Keratinocyte (primary cell): ENCODE data around the gene USP20. TPM values are rescaled to one million over a fixed set of nuclear protein-coding genes. Genes with fewer than 3 reads are reported as not detected.

ENCODE experiments used
- DNase-seq: peaks from one replicate; pipeline ENCODE4 v3.0.0-alpha.2; 2011; ENCODE audit warnings: low read depth, missing footprints, low spot score
- FAIRE-seq: peaks from 2 replicates; lab custom pipeline; 2011; peaks lifted over from hg19 to GRCh38; lab: Jason Lieb, UNC
- H2AFZ ChIP-seq: 2 replicates; pipeline ENCODE4 v1.6.0; 2012; ENCODE audit warnings: low read length, control low read depth, inconsistent platforms; ENCODE audit not compliant: control insufficient read depth
- H3K27ac ChIP-seq: 2 replicates; pipeline ENCODE4 v1.5.1; 2011; ENCODE audit warnings: low read length; ENCODE audit not compliant: control insufficient read depth, insufficient read depth
- H3K27me3 ChIP-seq: 3 replicates; pipeline ENCODE4 v1.6.0; 2011; ENCODE audit warnings: low read length; ENCODE audit not compliant: control insufficient read depth, insufficient read depth; ENCODE audit errors: extremely low read depth
- H3K36me3 ChIP-seq, 2 experiments: 2 replicates in 1 of 2; 3 replicates in 1 of 2; pipeline ENCODE4 v1.5.1; 2011; ENCODE audit warnings: low read length in 2 of 2, mild to moderate bottlenecking in 1 of 2; ENCODE audit not compliant: control insufficient read depth in 2 of 2, insufficient read depth in 2 of 2; ENCODE audit errors: extremely low read depth in 1 of 2
- H3K4me1 ChIP-seq: 3 replicates; pipeline ENCODE4 v1.5.1; 2011; ENCODE audit warnings: low read length; ENCODE audit not compliant: control insufficient read depth, insufficient read depth; ENCODE audit errors: extremely low read depth
- H3K4me2 ChIP-seq: 3 replicates; pipeline ENCODE4 v1.6.0; 2011; ENCODE audit warnings: low read depth, low read length; ENCODE audit not compliant: control insufficient read depth, insufficient read depth; ENCODE audit errors: extremely low read depth
- H3K4me3 ChIP-seq, 3 experiments: fragments of 200-600 bp in 1 of 3; sonication (generic) in 1 of 3; 2 replicates in 2 of 3; 3 replicates in 1 of 3; pipeline ENCODE4 v1.5.1; 2011 to 2016; ENCODE audit warnings: low read length in 3 of 3, mild to moderate bottlenecking in 3 of 3, control low read depth in 2 of 3, inconsistent platforms in 1 of 3, low read depth in 1 of 3, mixed read lengths in 1 of 3, mixed run types in 1 of 3, moderate library complexity in 1 of 3; ENCODE audit not compliant: control insufficient read depth in 2 of 3, insufficient read depth in 2 of 3; ENCODE audit errors: extremely low read depth in 1 of 3
- H3K79me2 ChIP-seq: 2 replicates; pipeline ENCODE4 v1.6.0; 2012; ENCODE audit warnings: low read length; ENCODE audit not compliant: control insufficient read depth, insufficient read depth
- H3K9ac ChIP-seq: 3 replicates; pipeline ENCODE4 v1.6.0; 2011; ENCODE audit warnings: low read length; ENCODE audit not compliant: control insufficient read depth, insufficient read depth; ENCODE audit errors: extremely low read depth
- H3K9me1 ChIP-seq: 3 replicates; pipeline ENCODE4 v1.6.0; 2011; ENCODE audit warnings: low read length; ENCODE audit not compliant: control insufficient read depth, insufficient read depth; ENCODE audit errors: extremely low read depth
- H3K9me3 ChIP-seq: 2 replicates; pipeline ENCODE4 v1.5.1; 2012; ENCODE audit warnings: low read depth, low read length; ENCODE audit not compliant: control insufficient read depth
- H4K20me1 ChIP-seq: 3 replicates; pipeline ENCODE4 v1.6.0; 2011; ENCODE audit warnings: low read length; ENCODE audit not compliant: control insufficient read depth, insufficient read depth; ENCODE audit errors: extremely low read depth
- EZH2 ChIP-seq: IDR thresholded peaks from one replicate; pipeline ENCODE4 v1.6.1; 2012; ENCODE audit warnings: inconsistent platforms, mild to moderate bottlenecking, low read length, moderate library complexity
- dilution Hi-C: fragments of 300-500 bp; cut with MboI; formaldehyde crosslinking; loops from one replicate; pipeline ENCODE4 v1.7.0; 2020; ENCODE audit warnings: low sequenced_read_pairs; ENCODE audit not compliant: extremely low pct_ligation_motif_present
- polyA plus RNA-seq, 5 experiments: library from polyadenylated mRNA; depleted of rRNA in 3 of 5; stranded (reverse) in 3 of 5; stranded (forward) in 1 of 5; unstranded in 1 of 5; fragments of >200 nt; gene quantifications; 1 replicate in 1 of 5; 2 replicates in 3 of 5; 3 replicates in 1 of 5; pipeline versions ENCODE4 v1.2.1 to v1.2.3, GENCODE V29; 2011 to 2012; ENCODE audit warnings: missing spikeins in 2 of 5, low read depth in 1 of 5, low replicate concordance in 1 of 5
- TF ChIP-seq, protein P1 (sequence below), 3 experiments: IDR thresholded peaks in 1 of 3; conservative IDR thresholded peaks in 1 of 3; optimal IDR thresholded peaks in 1 of 3; 2 replicates in 2 of 3; 3 replicates in 1 of 3; pipeline versions ENCODE3 to v1.5.1; 2011; ENCODE audit warnings: low read length in 3 of 3, mild to moderate bottlenecking in 3 of 3, moderate library complexity in 2 of 3, control low read depth in 1 of 3, inconsistent platforms in 1 of 3; ENCODE audit not compliant: insufficient read depth in 2 of 3; ENCODE audit errors: extremely low read depth in 1 of 3

The USP20 gene
- polyA plus RNA-seq, 1 donor (not counting 4 experiments of a cell fraction or from before 2014, with no cell fraction given), result 6.4 TPM

- TF ChIP-seq, protein P1, sequence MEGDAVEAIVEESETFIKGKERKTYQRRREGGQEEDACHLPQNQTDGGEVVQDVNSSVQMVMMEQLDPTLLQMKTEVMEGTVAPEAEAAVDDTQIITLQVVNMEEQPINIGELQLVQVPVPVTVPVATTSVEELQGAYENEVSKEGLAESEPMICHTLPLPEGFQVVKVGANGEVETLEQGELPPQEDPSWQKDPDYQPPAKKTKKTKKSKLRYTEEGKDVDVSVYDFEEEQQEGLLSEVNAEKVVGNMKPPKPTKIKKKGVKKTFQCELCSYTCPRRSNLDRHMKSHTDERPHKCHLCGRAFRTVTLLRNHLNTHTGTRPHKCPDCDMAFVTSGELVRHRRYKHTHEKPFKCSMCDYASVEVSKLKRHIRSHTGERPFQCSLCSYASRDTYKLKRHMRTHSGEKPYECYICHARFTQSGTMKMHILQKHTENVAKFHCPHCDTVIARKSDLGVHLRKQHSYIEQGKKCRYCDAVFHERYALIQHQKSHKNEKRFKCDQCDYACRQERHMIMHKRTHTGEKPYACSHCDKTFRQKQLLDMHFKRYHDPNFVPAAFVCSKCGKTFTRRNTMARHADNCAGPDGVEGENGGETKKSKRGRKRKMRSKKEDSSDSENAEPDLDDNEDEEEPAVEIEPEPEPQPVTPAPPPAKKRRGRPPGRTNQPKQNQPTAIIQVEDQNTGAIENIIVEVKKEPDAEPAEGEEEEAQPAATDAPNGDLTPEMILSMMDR (optimal IDR thresholded peaks at IDR 0.05 in 1 of 3, IDR thresholded peaks at IDR 0.05 in 1 of 3, conservative IDR thresholded peaks at IDR 0.05 in 1 of 3; ENCODE audit: extremely low read depth in 1 of 3, insufficient read depth in 2 of 3, low read length in 3 of 3), result no peak
- TF ChIP-seq EZH2, result no peak
- Histone ChIP-seq H3K27me3 (no peaks in the 10 kb centered on the region), H3K9ac (no peak overlapping the region), H3K4me1 (no peaks in the 10 kb centered on the region), H3K4me2 (no peak overlapping the region), H3K36me3 (peaks cover 0 to 2% of the 10 kb centered on the region in 2 experiments), H3K9me3 (no peaks in the 10 kb centered on the region), H3K9me1 (no peaks in the 10 kb centered on the region), H2AFZ (no peak overlapping the region), H3K4me3 (no peak overlapping the region), H4K20me1 (no peaks in the 10 kb centered on the region), H3K27ac (no peak overlapping the region), H3K79me2 (no peaks in the 10 kb centered on the region)
- DNase-seq, result no peak
- no peak for FAIRE-seq
- dilution Hi-C loops, result no loop called here
These were observed 60.4 kb downstream of the USP20 start for GRCh38 chr9:129895376-129896268.

GRCh38 chr9:129897263-129897662, 62.0 kb downstream of the USP20 start:
- DNase-seq (no peak), FAIRE-seq (no peak)
- Histone ChIP-seq H3K9ac (no peak overlapping the region), H3K27ac (no peak overlapping the region), H3K4me3 (no peak overlapping the region), H4K20me1 (no peaks in the 10 kb centered on the region), H3K4me1 (no peaks in the 10 kb centered on the region), H2AFZ (no peak overlapping the region), H3K9me1 (no peaks in the 10 kb centered on the region), H3K27me3 (no peaks in the 10 kb centered on the region), H3K4me2 (no peak overlapping the region), H3K36me3 (peaks cover 0 to 3% of the 10 kb centered on the region in 2 experiments), H3K79me2 (no peaks in the 10 kb centered on the region), H3K9me3 (no peaks in the 10 kb centered on the region)
- dilution Hi-C loops, result no loop called here
- TF ChIP-seq, protein P1 (optimal IDR thresholded peaks at IDR 0.05 in 1 of 3, IDR thresholded peaks at IDR 0.05 in 1 of 3, conservative IDR thresholded peaks at IDR 0.05 in 1 of 3; ENCODE audit: extremely low read depth in 1 of 3, insufficient read depth in 2 of 3, low read length in 3 of 3), result no peak
- no peak for TF ChIP-seq EZH2
